Activated B cell treated with CpG ODN at 0.5 μM for 24 hours (primary cell): ENCODE data around the gene E2F2. TPM values are rescaled to one million over a fixed set of nuclear protein-coding genes. Genes with fewer than 3 reads are reported as not detected.

Source experiments
- ATAC-seq: fragments of 200-7000 bp; cut with Tn5 transposase; one replicate; pipeline ENCODE4 v1.10.0; 2021; ENCODE audit warnings: low read depth, mild to moderate bottlenecking, moderate library complexity
- CTCF ChIA-PET: fragments of 350-600 bp; sonication (Branson Sonifier 250); formaldehyde crosslinking; loops from one replicate; lab custom pipeline; 2021; ENCODE audit warnings: antibody characterized with exemption; lab: Charles Lee
- POLR2A ChIA-PET: fragments of 350-600 bp; sonication (Branson Sonifier 250); formaldehyde crosslinking; loops from one replicate; lab custom pipeline; 2021; ENCODE audit warnings: antibody characterized with exemption; lab: Charles Lee
- DNase-seq: peaks from one replicate; pipeline ENCODE4 v3.0.0; 2022
- H3K27ac Mint-ChIP-seq: one replicate; pipeline ENCODE4 v1.8.0; 2020; ENCODE audit warnings: mixed read lengths
- H3K27me3 Mint-ChIP-seq: one replicate; pipeline ENCODE4 v1.8.0; 2021; ENCODE audit warnings: mixed read lengths
- H3K36me3 Mint-ChIP-seq: one replicate; pipeline ENCODE4 v1.8.0; 2021; ENCODE audit warnings: low read depth, mixed read lengths
- H3K4me1 Mint-ChIP-seq: one replicate; pipeline ENCODE4 v1.8.0; 2021; ENCODE audit warnings: mixed read lengths
- H3K4me3 Mint-ChIP-seq: one replicate; pipeline ENCODE4 v1.8.0; 2020; ENCODE audit warnings: mild to moderate bottlenecking, mixed read lengths
- H3K9me3 Mint-ChIP-seq: one replicate; pipeline ENCODE4 v1.8.0; 2020; ENCODE audit warnings: mixed read lengths
- intact Hi-C: fragments of 100-400 bp; cut with micrococcal nuclease; formaldehyde crosslinking; loops from one replicate; pipeline ENCODE4 v1.15.1; 2024
- total RNA-seq: library from RNA; stranded (reverse); gene quantifications from 2 replicates; pipeline ENCODE4 v1.2.3, GENCODE V29; 2022
- TF ChIP-seq, protein P1 (sequence below): fragments of 200-600 bp; IDR thresholded peaks from one replicate; pipeline ENCODE4 v1.8.0; 2022; ENCODE audit warnings: antibody characterized with exemption, mild to moderate bottlenecking

The E2F2 gene
- total RNA-seq, 1 donor from 2014 or later, result 3.4 TPM

DNA sequence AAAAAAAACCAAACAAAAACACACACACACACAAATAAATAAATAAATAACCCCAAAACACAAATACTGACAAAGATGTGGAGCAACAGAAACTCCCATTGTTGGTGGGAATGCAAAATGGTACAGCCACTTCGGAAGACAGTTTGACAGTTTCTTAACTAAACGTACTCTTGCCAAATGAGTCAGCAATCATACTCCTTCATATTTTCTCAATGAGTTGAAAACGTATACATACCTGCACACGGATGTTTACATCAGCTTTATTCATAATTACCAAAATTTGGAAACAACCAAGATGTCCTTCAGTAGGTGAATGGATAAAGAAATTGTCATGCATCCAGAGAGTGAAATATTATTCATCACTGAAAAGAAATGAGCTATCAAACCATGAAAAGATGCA, 70.5 kb downstream of the E2F2 start:
- H3K36me3 Mint-ChIP-seq, result no peaks in the 10 kb centered on the region
- intact Hi-C loops, result no loop called here
- ChIA-PET CTCF (no interaction called here), POLR2A (no interaction called here)
- no peaks in the 10 kb centered on the region for H3K9me3 Mint-ChIP-seq
- TF ChIP-seq, protein P1, sequence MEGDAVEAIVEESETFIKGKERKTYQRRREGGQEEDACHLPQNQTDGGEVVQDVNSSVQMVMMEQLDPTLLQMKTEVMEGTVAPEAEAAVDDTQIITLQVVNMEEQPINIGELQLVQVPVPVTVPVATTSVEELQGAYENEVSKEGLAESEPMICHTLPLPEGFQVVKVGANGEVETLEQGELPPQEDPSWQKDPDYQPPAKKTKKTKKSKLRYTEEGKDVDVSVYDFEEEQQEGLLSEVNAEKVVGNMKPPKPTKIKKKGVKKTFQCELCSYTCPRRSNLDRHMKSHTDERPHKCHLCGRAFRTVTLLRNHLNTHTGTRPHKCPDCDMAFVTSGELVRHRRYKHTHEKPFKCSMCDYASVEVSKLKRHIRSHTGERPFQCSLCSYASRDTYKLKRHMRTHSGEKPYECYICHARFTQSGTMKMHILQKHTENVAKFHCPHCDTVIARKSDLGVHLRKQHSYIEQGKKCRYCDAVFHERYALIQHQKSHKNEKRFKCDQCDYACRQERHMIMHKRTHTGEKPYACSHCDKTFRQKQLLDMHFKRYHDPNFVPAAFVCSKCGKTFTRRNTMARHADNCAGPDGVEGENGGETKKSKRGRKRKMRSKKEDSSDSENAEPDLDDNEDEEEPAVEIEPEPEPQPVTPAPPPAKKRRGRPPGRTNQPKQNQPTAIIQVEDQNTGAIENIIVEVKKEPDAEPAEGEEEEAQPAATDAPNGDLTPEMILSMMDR, result no peak
- no peak overlapping the region for H3K4me3 Mint-ChIP-seq
- H3K27me3 Mint-ChIP-seq, result peaks cover 7% of the 10 kb centered on the region
- H3K27ac Mint-ChIP-seq, result no peak overlapping the region
- no peak for ATAC-seq
- no peaks in the 10 kb centered on the region for H3K4me1 Mint-ChIP-seq
- DNase-seq, result no peak

DNA sequence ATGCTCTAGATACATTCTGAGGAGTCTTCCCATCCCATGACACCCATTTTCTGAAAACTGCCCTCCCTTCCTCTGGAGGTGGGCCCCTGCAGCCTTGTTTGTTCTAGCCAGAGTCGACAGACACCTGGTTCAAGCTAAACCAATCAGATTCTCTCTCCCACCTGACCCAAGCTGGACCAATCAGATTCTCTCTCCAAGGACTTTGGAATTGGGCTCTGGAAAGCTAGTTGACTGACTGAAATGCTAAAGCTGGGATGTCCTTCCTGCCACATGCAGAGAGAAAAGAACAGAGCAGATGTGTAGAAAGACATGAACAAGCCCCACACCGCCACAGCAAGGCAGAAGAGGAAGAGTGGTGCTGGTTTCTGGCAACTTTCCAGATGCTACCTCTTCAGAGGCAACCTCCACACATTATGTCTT, 71.7 kb downstream of the E2F2 start:
- ATAC-seq, result no peak
- TF ChIP-seq, protein P1, result no peak

More for the DNA sequence above, 71.7 kb downstream of the E2F2 start:
- ChIA-PET POLR2A (no interaction called here), CTCF (no interaction called here)
- Mint-ChIP-seq H3K9me3 (no peaks in the 10 kb centered on the region), H3K27ac (no peak overlapping the region), H3K4me1 (no peaks in the 10 kb centered on the region), H3K4me3 (no peak overlapping the region), H3K27me3 (peaks cover 13% of the 10 kb centered on the region), H3K36me3 (no peaks in the 10 kb centered on the region)
- intact Hi-C loops, result no loop called here
- no peak for DNase-seq

Other genes starting within 250 kb of the E2F2 start
- 171 and 172 TPM in 2 replicates for gene HNRNPR, start 186.9 kb downstream of the E2F2 start, total RNA-seq
- 5.1 and 5.6 TPM in 2 replicates for gene ZNF436, start 161.4 kb downstream of the E2F2 start, total RNA-seq
- not detected in 2 replicates for gene TCEA3, start 106.5 kb downstream of the E2F2 start, total RNA-seq
- gene ASAP3, start 47.1 kb downstream of the E2F2 start, total RNA-seq, result 1.9 and 3.1 TPM in 2 replicates
- 195 and 205 TPM in 2 replicates for gene ID3, start 28.3 kb upstream of the E2F2 start, total RNA-seq
- 1,956 and 2,021 TPM in 2 replicates for gene RPL11, start 160.6 kb upstream of the E2F2 start, total RNA-seq
- 70.2 and 72.6 TPM in 2 replicates for gene ELOA, start 212.2 kb upstream of the E2F2 start, total RNA-seq
- gene PITHD1, start 247.2 kb upstream of the E2F2 start, total RNA-seq, result 58.7 and 63.3 TPM in 2 replicates